ENCODE results near the gene TYROBP.

DNA sequence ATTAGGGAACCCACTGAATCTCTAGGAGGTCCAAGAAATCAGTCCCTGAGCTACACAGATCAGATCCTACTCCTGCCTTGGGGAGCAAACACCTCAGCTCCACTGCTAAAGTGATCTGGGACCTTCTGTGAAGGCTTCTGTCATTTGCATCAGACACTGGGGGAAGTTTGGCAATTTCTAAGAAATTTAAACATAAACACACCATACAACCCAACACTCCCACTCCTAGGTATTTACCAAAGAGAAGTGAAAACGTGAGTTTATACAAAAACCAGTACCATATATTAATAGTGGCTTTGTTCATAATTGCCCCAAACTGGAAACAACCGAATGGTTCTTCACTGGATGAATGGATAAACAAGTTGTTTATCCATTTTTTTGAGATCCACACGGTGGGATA, 7.3 kb upstream of the TYROBP start:
- no peak for TF ChIP-seq EP300 (IDR thresholded peaks at IDR 0.05)
- TF ChIP-seq, protein P1, sequence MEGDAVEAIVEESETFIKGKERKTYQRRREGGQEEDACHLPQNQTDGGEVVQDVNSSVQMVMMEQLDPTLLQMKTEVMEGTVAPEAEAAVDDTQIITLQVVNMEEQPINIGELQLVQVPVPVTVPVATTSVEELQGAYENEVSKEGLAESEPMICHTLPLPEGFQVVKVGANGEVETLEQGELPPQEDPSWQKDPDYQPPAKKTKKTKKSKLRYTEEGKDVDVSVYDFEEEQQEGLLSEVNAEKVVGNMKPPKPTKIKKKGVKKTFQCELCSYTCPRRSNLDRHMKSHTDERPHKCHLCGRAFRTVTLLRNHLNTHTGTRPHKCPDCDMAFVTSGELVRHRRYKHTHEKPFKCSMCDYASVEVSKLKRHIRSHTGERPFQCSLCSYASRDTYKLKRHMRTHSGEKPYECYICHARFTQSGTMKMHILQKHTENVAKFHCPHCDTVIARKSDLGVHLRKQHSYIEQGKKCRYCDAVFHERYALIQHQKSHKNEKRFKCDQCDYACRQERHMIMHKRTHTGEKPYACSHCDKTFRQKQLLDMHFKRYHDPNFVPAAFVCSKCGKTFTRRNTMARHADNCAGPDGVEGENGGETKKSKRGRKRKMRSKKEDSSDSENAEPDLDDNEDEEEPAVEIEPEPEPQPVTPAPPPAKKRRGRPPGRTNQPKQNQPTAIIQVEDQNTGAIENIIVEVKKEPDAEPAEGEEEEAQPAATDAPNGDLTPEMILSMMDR (IDR thresholded peaks at IDR 0.05): no peak
- no peak for TF ChIP-seq POLR2A (IDR thresholded peaks at IDR 0.05)
